Tibial nerve (tissue), 4 donors: ENCODE data around the gene TMEM123. TPM values are rescaled to one million over a fixed set of nuclear protein-coding genes. Genes with fewer than 3 reads are reported as not detected.
A peak's percentile ranks its signal among the peaks of the same experiment; 100 is the strongest.

ENCODE experiments used
- DNase-seq, 2 donors: peaks; one replicate each; pipeline ENCODE4 v3.0.0-alpha.2; 2019; ENCODE audit warnings: low spot score in 2 of 2
- H3K27ac ChIP-seq, 4 donors: fragments of 200-600 bp; sonication (generic) in 3 of 4; one replicate each; pipeline ENCODE4 v1.5.1; 2017 to 2019; ENCODE audit warnings: mild to moderate bottlenecking in 1 of 4
- H3K27me3 ChIP-seq, 2 donors: fragments of 200-600 bp; sonication (generic) in 1 of 2; one replicate each; pipeline versions ENCODE4 v1.5.1 to v1.6.0; 2017 to 2019
- H3K36me3 ChIP-seq, 3 donors: fragments of 200-600 bp; sonication (generic); one replicate each; pipeline ENCODE4 v1.5.1; 2018 to 2019
- H3K4me1 ChIP-seq, 4 donors: fragments of 200-600 bp; sonication (generic) in 3 of 4; one replicate each; pipeline ENCODE4 v1.5.1; 2017 to 2019
- H3K4me3 ChIP-seq, 4 donors: fragments of 200-600 bp; sonication (generic) in 3 of 4; one replicate each; pipeline ENCODE4 v1.5.1; 2017 to 2019; ENCODE audit warnings: mild to moderate bottlenecking in 1 of 4, moderate library complexity in 1 of 4
- H3K9me3 ChIP-seq, 4 donors: fragments of 200-600 bp; sonication (generic) in 3 of 4; one replicate each; pipeline ENCODE4 v1.5.1; 2017 to 2019
- CTCF ChIP-seq, 5 experiments: fragments of 200-600 bp in 3 of 5; fragments of 450-650 bp in 2 of 5; sonication (generic) in 3 of 5; IDR thresholded peaks; one replicate each; pipeline ENCODE4 v1.5.1; 2016 to 2019; ENCODE audit warnings: antibody characterized with exemption in 5 of 5, mild to moderate bottlenecking in 3 of 5, moderate library complexity in 2 of 5
- EP300 ChIP-seq, 2 donors: sonication (generic); formaldehyde crosslinking; IDR thresholded peaks; one replicate each; pipeline ENCODE4 v1.6.1; 2017; ENCODE audit warnings: antibody characterized with exemption in 2 of 2, mild to moderate bottlenecking in 1 of 2
- POLR2A ChIP-seq, 2 donors: fragments of 450-650 bp; IDR thresholded peaks; one replicate each; pipeline ENCODE4 v1.6.1; 2017; ENCODE audit warnings: antibody characterized with exemption in 2 of 2, mild to moderate bottlenecking in 2 of 2, moderate library complexity in 2 of 2
- WGBS, 2 donors: methylation state at CpG; one replicate each; pipeline ENCODE4 v1.1.5; 2018; 5-methylcytosine and 5-hydroxymethylcytosine counted together
- total RNA-seq, 4 donors: library from RNA; depleted of rRNA; stranded (reverse); fragments of >200 nt; gene quantifications; one replicate each; pipeline ENCODE4 v1.1.0, GENCODE V29; 2016

Gene TMEM123
- total RNA-seq, 4 donors from 2014 or later: 145 to 196 (median 181) TPM

GRCh38 chr11:102367364-102367763, 85.2 kb downstream of the TMEM123 start:
- no peaks in the 10 kb centered on the region for H3K9me3 ChIP-seq
- peaks cover 0 to 24% (median 4%) of the 10 kb centered on the region in 4 donors for H3K4me1 ChIP-seq
- H3K27me3 ChIP-seq: no peaks in the 10 kb centered on the region
- 22 to 39% methylated on average over 6 of the region's 6 CpGs for WGBS, 2 donors
- peak overlapping the region in 3 of 4 donors; percentile 15 to 48 (median 45) for H3K27ac ChIP-seq
- no peak for DNase-seq
- no peak overlapping the region for H3K4me3 ChIP-seq
- no peak for TF ChIP-seq EP300 (IDR thresholded peaks at IDR 0.05)
- TF ChIP-seq CTCF (IDR thresholded peaks at IDR 0.05): peak in 2 of 5 experiments; percentile 25 to 36
- H3K36me3 ChIP-seq: peaks cover 0 to 61% (median 8%) of the 10 kb centered on the region in 3 donors

- Histone ChIP-seq H3K27me3 (no peaks in the 10 kb centered on the region), H3K9me3 (peaks cover 0 to 3% (median 0%) of the 10 kb centered on the region in 4 donors), H3K27ac (peak overlapping the region in 1 of 4 donors; percentile 52), H3K4me1 (peaks cover 0 to 24% (median 4%) of the 10 kb centered on the region in 4 donors), H3K36me3 (peaks cover 2 to 79% (median 16%) of the 10 kb centered on the region in 3 donors), H3K4me3 (no peak overlapping the region)
- TF ChIP-seq EP300 (IDR thresholded peaks at IDR 0.05) (no peak), CTCF (IDR thresholded peaks at IDR 0.05) (no peak), POLR2A (IDR thresholded peaks at IDR 0.05) (no peak)
- WGBS, 2 donors: 56 to 63% methylated on average over 1 of the region's 1 CpG
- no peak for DNase-seq
These were observed 87.6 kb downstream of the TMEM123 start for GRCh38 chr11:102364991-102365390.

GRCh38 chr11:102361086-102362031, 91.2 kb downstream of the TMEM123 start:
- H3K36me3 ChIP-seq: peaks cover 3 to 80% (median 16%) of the 10 kb centered on the region in 3 donors
- DNase-seq: no peak
- H3K4me1 ChIP-seq: peaks cover 0 to 11% (median 0%) of the 10 kb centered on the region in 4 donors
- 97% methylated on average over 5 of the region's 5 CpGs for WGBS, 2 donors
- no peak overlapping the region for H3K4me3 ChIP-seq
- H3K9me3 ChIP-seq: peaks cover 0 to 15% (median 0%) of the 10 kb centered on the region in 4 donors
- H3K27me3 ChIP-seq: no peaks in the 10 kb centered on the region
- TF ChIP-seq POLR2A (IDR thresholded peaks at IDR 0.05) (no peak), EP300 (IDR thresholded peaks at IDR 0.05) (no peak), CTCF (IDR thresholded peaks at IDR 0.05) (no peak)
- no peak overlapping the region for H3K27ac ChIP-seq

GRCh38 chr11:102360681-102361080, 91.9 kb downstream of the TMEM123 start:
- DNase-seq: no peak
- 91 to 97% methylated on average over 3 of the region's 3 CpGs for WGBS, 2 donors
- no peak overlapping the region for H3K27ac ChIP-seq
- H3K9me3 ChIP-seq: peaks cover 0 to 20% (median 0%) of the 10 kb centered on the region in 4 donors
- no peak for TF ChIP-seq CTCF (IDR thresholded peaks at IDR 0.05)
- no peak for TF ChIP-seq EP300 (IDR thresholded peaks at IDR 0.05)
- TF ChIP-seq POLR2A (IDR thresholded peaks at IDR 0.05): no peak
- peaks cover 3 to 81% (median 15%) of the 10 kb centered on the region in 3 donors for H3K36me3 ChIP-seq
- no peak overlapping the region for H3K4me3 ChIP-seq
- H3K27me3 ChIP-seq: no peaks in the 10 kb centered on the region
- peaks cover 0 to 7% (median 0%) of the 10 kb centered on the region in 4 donors for H3K4me1 ChIP-seq

GRCh38 chr11:102359372-102359771, 93.2 kb downstream of the TMEM123 start:
- no peaks in the 10 kb centered on the region for H3K27me3 ChIP-seq
- no peak for DNase-seq
- 66 to 68% methylated on average over 3 of the region's 3 CpGs for WGBS, 2 donors
- no peaks in the 10 kb centered on the region for H3K4me1 ChIP-seq
- no peak for TF ChIP-seq CTCF (IDR thresholded peaks at IDR 0.05)
- no peak for TF ChIP-seq EP300 (IDR thresholded peaks at IDR 0.05)
- TF ChIP-seq POLR2A (IDR thresholded peaks at IDR 0.05): no peak
- no peak overlapping the region for H3K27ac ChIP-seq
- H3K9me3 ChIP-seq: peaks cover 0 to 25% (median 0%) of the 10 kb centered on the region in 4 donors
- peaks cover 3 to 77% (median 15%) of the 10 kb centered on the region in 3 donors for H3K36me3 ChIP-seq
- no peak overlapping the region for H3K4me3 ChIP-seq
